Epithelial cell of esophagus (primary cell): Measurements from ENCODE around the gene RBP4.
A peak's percentile ranks its signal among the peaks of the same experiment; 100 is the strongest.

ENCODE experiments used
- DNase-seq: peaks from one replicate; pipeline ENCODE4 v3.0.0; 2010; ENCODE audit warnings: low read depth
- H3K4me3 ChIP-seq: 2 replicates; pipeline ENCODE4 v1.5.1; 2011; ENCODE audit warnings: mild to moderate bottlenecking, low read length, control low read depth
- TF ChIP-seq, protein P1 (sequence below): IDR thresholded peaks from 2 replicates; pipeline ENCODE4 v1.5.1; 2011; ENCODE audit warnings: low read depth, mild to moderate bottlenecking, low read length, control low read depth, inconsistent platforms; ENCODE audit not compliant: insufficient read depth; ENCODE audit errors: missing control alignments

RBP4 gene

DNA sequence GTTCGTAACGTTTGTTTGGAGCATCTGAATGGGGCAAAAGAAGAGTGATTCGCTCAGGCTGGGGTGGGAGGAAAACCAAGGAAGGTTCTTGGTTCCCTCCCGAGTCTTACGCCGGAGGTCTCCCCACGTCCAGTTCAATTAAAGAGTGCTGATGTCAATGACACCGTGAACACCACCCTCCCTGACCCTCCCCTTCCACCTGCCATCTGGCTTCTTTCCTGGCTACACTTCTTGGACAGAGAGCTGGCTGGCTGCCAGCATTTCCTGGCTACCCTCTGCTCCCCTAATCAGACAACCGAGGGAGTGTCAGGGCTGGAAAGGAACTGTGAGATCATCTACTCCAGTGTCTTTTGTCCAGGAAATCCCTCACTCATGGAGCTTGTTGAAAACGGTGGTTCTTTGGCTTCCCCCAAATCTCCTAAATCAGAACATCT, 58.7 kb downstream of the RBP4 start:
- TF ChIP-seq, protein P1, sequence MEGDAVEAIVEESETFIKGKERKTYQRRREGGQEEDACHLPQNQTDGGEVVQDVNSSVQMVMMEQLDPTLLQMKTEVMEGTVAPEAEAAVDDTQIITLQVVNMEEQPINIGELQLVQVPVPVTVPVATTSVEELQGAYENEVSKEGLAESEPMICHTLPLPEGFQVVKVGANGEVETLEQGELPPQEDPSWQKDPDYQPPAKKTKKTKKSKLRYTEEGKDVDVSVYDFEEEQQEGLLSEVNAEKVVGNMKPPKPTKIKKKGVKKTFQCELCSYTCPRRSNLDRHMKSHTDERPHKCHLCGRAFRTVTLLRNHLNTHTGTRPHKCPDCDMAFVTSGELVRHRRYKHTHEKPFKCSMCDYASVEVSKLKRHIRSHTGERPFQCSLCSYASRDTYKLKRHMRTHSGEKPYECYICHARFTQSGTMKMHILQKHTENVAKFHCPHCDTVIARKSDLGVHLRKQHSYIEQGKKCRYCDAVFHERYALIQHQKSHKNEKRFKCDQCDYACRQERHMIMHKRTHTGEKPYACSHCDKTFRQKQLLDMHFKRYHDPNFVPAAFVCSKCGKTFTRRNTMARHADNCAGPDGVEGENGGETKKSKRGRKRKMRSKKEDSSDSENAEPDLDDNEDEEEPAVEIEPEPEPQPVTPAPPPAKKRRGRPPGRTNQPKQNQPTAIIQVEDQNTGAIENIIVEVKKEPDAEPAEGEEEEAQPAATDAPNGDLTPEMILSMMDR, result no peak
- peak; percentile 8 for DNase-seq
- H3K4me3 ChIP-seq, result no peak overlapping the region
